ENCODE results near the gene LIPE.

DNA sequence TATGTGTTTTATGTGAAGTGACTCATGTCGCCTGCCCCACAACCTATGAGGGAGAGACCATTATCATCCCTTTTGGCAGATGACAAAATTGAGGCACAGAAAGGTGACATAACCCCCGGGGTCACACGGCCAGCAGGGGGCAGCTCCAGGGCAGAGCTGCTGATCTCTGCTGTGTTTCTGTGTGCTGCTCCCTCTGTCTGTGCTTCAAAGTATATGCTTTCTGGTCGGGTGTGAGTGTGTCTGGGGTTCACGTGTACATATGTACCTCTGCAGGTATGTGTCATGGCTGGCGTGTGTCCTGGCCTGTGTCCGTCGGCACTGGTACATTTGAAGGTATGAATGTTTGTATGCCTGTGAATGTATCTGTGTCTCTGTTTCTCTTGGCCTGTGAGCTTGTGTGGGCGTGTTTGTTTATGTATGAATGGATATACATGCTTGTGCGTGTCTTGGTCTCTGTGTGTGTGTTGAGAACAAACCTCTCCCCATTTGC is 7.1 kb downstream of the LIPE start:
- TF ChIP-seq, protein P1, sequence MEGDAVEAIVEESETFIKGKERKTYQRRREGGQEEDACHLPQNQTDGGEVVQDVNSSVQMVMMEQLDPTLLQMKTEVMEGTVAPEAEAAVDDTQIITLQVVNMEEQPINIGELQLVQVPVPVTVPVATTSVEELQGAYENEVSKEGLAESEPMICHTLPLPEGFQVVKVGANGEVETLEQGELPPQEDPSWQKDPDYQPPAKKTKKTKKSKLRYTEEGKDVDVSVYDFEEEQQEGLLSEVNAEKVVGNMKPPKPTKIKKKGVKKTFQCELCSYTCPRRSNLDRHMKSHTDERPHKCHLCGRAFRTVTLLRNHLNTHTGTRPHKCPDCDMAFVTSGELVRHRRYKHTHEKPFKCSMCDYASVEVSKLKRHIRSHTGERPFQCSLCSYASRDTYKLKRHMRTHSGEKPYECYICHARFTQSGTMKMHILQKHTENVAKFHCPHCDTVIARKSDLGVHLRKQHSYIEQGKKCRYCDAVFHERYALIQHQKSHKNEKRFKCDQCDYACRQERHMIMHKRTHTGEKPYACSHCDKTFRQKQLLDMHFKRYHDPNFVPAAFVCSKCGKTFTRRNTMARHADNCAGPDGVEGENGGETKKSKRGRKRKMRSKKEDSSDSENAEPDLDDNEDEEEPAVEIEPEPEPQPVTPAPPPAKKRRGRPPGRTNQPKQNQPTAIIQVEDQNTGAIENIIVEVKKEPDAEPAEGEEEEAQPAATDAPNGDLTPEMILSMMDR (IDR thresholded peaks at IDR 0.05) = peak; percentile 27 to 42 (median 40)
- TF ChIP-seq POLR2AphosphoS5 (IDR thresholded peaks at IDR 0.05) (no peak), POLR2A (IDR thresholded peaks at IDR 0.05; ENCODE audit: low read depth) (no peak)
